NK-92 (cell line): ENCODE data around the gene GINS2.

ENCODE experiments used
- DNase-seq: peaks from one replicate; lab custom pipeline; 2025; ENCODE audit not compliant: unreplicated experiment; lab: John Stamatoyannopoulos, UW

GINS2 gene

GRCh38 chr16:85655216-85656129 lies 33.3 kb downstream of the GINS2 start:
- DNase-seq = no peak

- DNase-seq = no peak
These were observed 34.3 kb downstream of the GINS2 start for GRCh38 chr16:85654251-85655095.

- DNase-seq = no peak
These were observed 35.4 kb downstream of the GINS2 start for GRCh38 chr16:85653290-85653891.

GRCh38 chr16:85652431-85653221 lies 36.1 kb downstream of the GINS2 start:
- no peak for DNase-seq

- no peak for DNase-seq
These were observed 36.9 kb downstream of the GINS2 start for GRCh38 chr16:85651629-85652430.

GRCh38 chr16:85650844-85651628 lies 37.7 kb downstream of the GINS2 start:
- no peak for DNase-seq

GRCh38 chr16:85650135-85650843 lies 38.5 kb downstream of the GINS2 start:
- no peak for DNase-seq

- no peak for DNase-seq
These were observed 39.2 kb downstream of the GINS2 start for GRCh38 chr16:85649411-85650134.

GRCh38 chr16:85648805-85649204 lies 39.9 kb downstream of the GINS2 start:
- DNase-seq = no peak

GRCh38 chr16:85648070-85648714 lies 40.6 kb downstream of the GINS2 start:
- no peak for DNase-seq

- no peak for DNase-seq
These were observed 41.8 kb downstream of the GINS2 start for GRCh38 chr16:85646976-85647375.

GRCh38 chr16:85646358-85646907 lies 42.3 kb downstream of the GINS2 start:
- no peak for DNase-seq

GRCh38 chr16:85645021-85645589 lies 43.6 kb downstream of the GINS2 start:
- no peak for DNase-seq

GRCh38 chr16:85644093-85644712 lies 44.6 kb downstream of the GINS2 start:
- no peak for DNase-seq

- no peak for DNase-seq
These were observed 45.1 kb downstream of the GINS2 start for GRCh38 chr16:85643631-85644030.

GRCh38 chr16:85642762-85643358 lies 45.9 kb downstream of the GINS2 start:
- DNase-seq = no peak
